GM23338 (cell line): ENCODE results near the gene PHF13. TPM values are rescaled to one million over a fixed set of nuclear protein-coding genes. Genes with fewer than 3 reads are reported as not detected.

Source experiments
- ATAC-seq: fragments of 200-7000 bp; cut with Tn5 transposase; 3 replicates; pipeline ENCODE4 v1.9.1; 2020
- DNase-seq: peaks from one replicate; pipeline ENCODE4 v3.0.0-alpha.2; 2015; ENCODE audit warnings: low spot score
- H2AFZ ChIP-seq: fragments of 200-600 bp; sonication (generic); 2 replicates; pipeline ENCODE4 v1.8.0; 2016; ENCODE audit warnings: antibody characterized with exemption, mild to moderate bottlenecking, moderate library complexity
- H3F3A ChIP-seq: fragments of 200-600 bp; sonication (generic); replicated peaks from 2 replicates; pipeline ENCODE4 v1.8.0; 2017; ENCODE audit warnings: antibody characterized with exemption, mixed run types, low read depth
- H3K27ac ChIP-seq: fragments of 200-600 bp; sonication (generic); 2 replicates; pipeline ENCODE4 v1.6.1; 2016; ENCODE audit warnings: low read depth
- H3K27me3 ChIP-seq: fragments of 200-600 bp; sonication (generic); 2 replicates; pipeline ENCODE4 v1.8.0; 2016; ENCODE audit warnings: mild to moderate bottlenecking, mixed run types, moderate library complexity; ENCODE audit not compliant: insufficient read depth
- H3K36me3 ChIP-seq: fragments of 200-600 bp; sonication (generic); 2 replicates; pipeline ENCODE4 v1.8.0; 2016; ENCODE audit warnings: mild to moderate bottlenecking; ENCODE audit not compliant: insufficient read depth
- H3K4me1 ChIP-seq: fragments of 200-600 bp; sonication (generic); 2 replicates; pipeline ENCODE4 v1.8.0; 2016; ENCODE audit warnings: mild to moderate bottlenecking, moderate library complexity; ENCODE audit not compliant: insufficient read depth
- H3K4me2 ChIP-seq: fragments of 200-600 bp; sonication (generic); 2 replicates; pipeline ENCODE4 v1.7.1; 2017; ENCODE audit warnings: mixed run types
- H3K4me3 ChIP-seq: fragments of 200-600 bp; sonication (generic); 2 replicates; pipeline ENCODE4 v1.6.1; 2016; ENCODE audit warnings: mixed run types
- H3K79me2 ChIP-seq: fragments of 200-600 bp; sonication (generic); replicated peaks from 2 replicates; pipeline ENCODE4 v1.8.0; 2017; ENCODE audit warnings: mild to moderate bottlenecking; ENCODE audit not compliant: insufficient read depth
- H3K9me2 ChIP-seq: fragments of 200-600 bp; sonication (generic); 2 replicates; pipeline ENCODE4 v1.8.0; 2017; ENCODE audit not compliant: insufficient read depth
- H4K20me1 ChIP-seq: fragments of 200-600 bp; sonication (generic); replicated peaks from 2 replicates; pipeline ENCODE4 v1.8.0; 2017; ENCODE audit warnings: mild to moderate bottlenecking; ENCODE audit not compliant: insufficient read depth
- H3K27ac Mint-ChIP-seq: 2 replicates; pipeline ENCODE4 v1.8.0; 2020; ENCODE audit warnings: inconsistent platforms, mild to moderate bottlenecking, moderate library complexity, mixed read lengths
- H3K27me3 Mint-ChIP-seq: 3 replicates; pipeline ENCODE4 v1.8.0; 2022; ENCODE audit warnings: low read depth, mild to moderate bottlenecking, moderate library complexity, mixed read lengths, inconsistent platforms; ENCODE audit not compliant: insufficient read depth, poor library complexity
- H3K36me3 Mint-ChIP-seq: 3 replicates; pipeline ENCODE4 v1.8.0; 2021; ENCODE audit warnings: low read depth, mild to moderate bottlenecking, inconsistent platforms, moderate library complexity, mixed read lengths
- H3K4me1 Mint-ChIP-seq: 3 replicates; pipeline ENCODE4 v1.8.0; 2020; ENCODE audit warnings: mild to moderate bottlenecking, inconsistent platforms, mixed read lengths
- H3K4me3 Mint-ChIP-seq: 3 replicates; pipeline ENCODE4 v1.8.0; 2021; ENCODE audit warnings: moderate library complexity, mild to moderate bottlenecking, inconsistent platforms, mixed read lengths
- H3K9me3 Mint-ChIP-seq: 3 replicates; pipeline ENCODE4 v1.8.0; 2020; ENCODE audit warnings: moderate library complexity, mild to moderate bottlenecking, inconsistent platforms, mixed read lengths
- CREB1 ChIP-seq: fragments of 250-450 bp; sonication (Bioruptor Pico); IDR thresholded peaks from 2 replicates; pipeline ENCODE4 v1.5.0; 2020; ENCODE audit warnings: low read depth, mild to moderate bottlenecking, moderate library complexity
- CTCF ChIP-seq, 2 experiments: fragments of 200-600 bp in 1 of 2; sonication (generic) in 1 of 2; conservative IDR thresholded peaks; 2 replicates each; pipeline versions ENCODE4 v1.5.1 to v1.6.1; 2016 to 2017; ENCODE audit warnings: antibody characterized with exemption in 2 of 2, low read depth in 2 of 2, mild to moderate bottlenecking in 2 of 2, moderate library complexity in 1 of 2
- EZH2 ChIP-seq: fragments of 200-600 bp; sonication (generic); IDR thresholded peaks from one replicate; pipeline ENCODE4 v1.8.0; 2017; ENCODE audit warnings: antibody characterized with exemption, mild to moderate bottlenecking, low read depth; ENCODE audit not compliant: unreplicated experiment
- EZH2phosphoT487 ChIP-seq: fragments of 200-600 bp; sonication (generic); IDR thresholded peaks from one replicate; pipeline ENCODE4 v1.8.1; 2018; ENCODE audit warnings: antibody characterized with exemption; ENCODE audit not compliant: unreplicated experiment
- JUNB ChIP-seq: IDR thresholded peaks from one replicate; pipeline ENCODE4 v1.6.1; 2016; ENCODE audit warnings: antibody characterized with exemption; ENCODE audit not compliant: unreplicated experiment
- NANOG ChIP-seq: IDR thresholded peaks from 2 replicates; pipeline ENCODE4 v1.6.1; 2016; ENCODE audit warnings: antibody characterized with exemption, borderline replicate concordance
- POLR2AphosphoS5 ChIP-seq: IDR thresholded peaks from 2 replicates; pipeline ENCODE4 v1.6.1; 2016; ENCODE audit warnings: antibody characterized with exemption, low read depth
- REST ChIP-seq: IDR thresholded peaks from one replicate; pipeline ENCODE4 v1.6.1; 2018; ENCODE audit warnings: antibody characterized with exemption; ENCODE audit not compliant: unreplicated experiment
- STAT1 ChIP-seq: IDR thresholded peaks from one replicate; pipeline ENCODE4 v1.6.1; 2016; ENCODE audit warnings: antibody characterized with exemption; ENCODE audit not compliant: unreplicated experiment
- ZNF114 ChIP-seq: fragments of 250-450 bp; sonication (Bioruptor Pico); IDR thresholded peaks from 2 replicates; pipeline ENCODE4 v1.5.0; 2020; ENCODE audit warnings: mild to moderate bottlenecking, moderate library complexity
- ZNF331 ChIP-seq: fragments of 250-450 bp; sonication (Bioruptor Pico); IDR thresholded peaks from 2 replicates; pipeline ENCODE4 v1.5.0; 2020; ENCODE audit warnings: low read depth, mild to moderate bottlenecking, moderate library complexity
- polyA plus RNA-seq: library from polyadenylated mRNA; unstranded; fragments of >200 nt; fragmentation: Nextera tagmentation; extraction: Ambion mirVana; gene quantifications from 2 replicates; pipeline ENCODE4 v1.2.1, GENCODE V29; 2016
- total RNA-seq: library from RNA; depleted of rRNA; stranded (reverse); fragments of >200 nt; shearing (Covaris generic); gene quantifications from 2 replicates; pipeline ENCODE4 v1.2.3, GENCODE V29; 2014
- TF ChIP-seq, protein P1 (sequence below): IDR thresholded peaks from 2 replicates; pipeline ENCODE4 v1.6.1; 2016; ENCODE audit warnings: antibody characterized with exemption
- TF ChIP-seq, protein P2 (sequence below): fragments of 250-450 bp; sonication (Bioruptor Pico); IDR thresholded peaks from 2 replicates; pipeline ENCODE4 v1.5.0; 2020; ENCODE audit warnings: mild to moderate bottlenecking, moderate library complexity

Gene PHF13
- total and polyA plus RNA-seq, 2 experiments from 2014 or later = 12.1 to 33.2 TPM

- Histone ChIP-seq H3K79me2 (peaks cover 19% of the 10 kb centered on the region), H3K9me2 (no peaks in the 10 kb centered on the region), H4K20me1 (peaks cover 13% of the 10 kb centered on the region), H3K27ac (no peak overlapping the region), H3K4me1 (peaks cover 5% of the 10 kb centered on the region; the same call in 1 of the 2 replicates), H3K4me3 (no peak overlapping the region), H3K36me3 (peaks cover 6% of the 10 kb centered on the region; the same call in 1 of the 2 replicates), H2AFZ (no peak overlapping the region), H3F3A (peaks cover 13% of the 10 kb centered on the region; the same call in 1 of the 2 replicates), H3K27me3 (no peaks in the 10 kb centered on the region), H3K4me2 (no peak overlapping the region)
- ATAC-seq (no peak), DNase-seq (no peak)
- no peak for TF ChIP-seq JUNB
- no peak for TF ChIP-seq CREB1
- TF ChIP-seq EZH2 = no peak
- TF ChIP-seq, protein P1, sequence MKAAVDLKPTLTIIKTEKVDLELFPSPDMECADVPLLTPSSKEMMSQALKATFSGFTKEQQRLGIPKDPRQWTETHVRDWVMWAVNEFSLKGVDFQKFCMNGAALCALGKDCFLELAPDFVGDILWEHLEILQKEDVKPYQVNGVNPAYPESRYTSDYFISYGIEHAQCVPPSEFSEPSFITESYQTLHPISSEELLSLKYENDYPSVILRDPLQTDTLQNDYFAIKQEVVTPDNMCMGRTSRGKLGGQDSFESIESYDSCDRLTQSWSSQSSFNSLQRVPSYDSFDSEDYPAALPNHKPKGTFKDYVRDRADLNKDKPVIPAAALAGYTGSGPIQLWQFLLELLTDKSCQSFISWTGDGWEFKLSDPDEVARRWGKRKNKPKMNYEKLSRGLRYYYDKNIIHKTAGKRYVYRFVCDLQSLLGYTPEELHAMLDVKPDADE = no peak
- TF ChIP-seq ZNF331 (CRISPR knock-in tag) = no peak
- TF ChIP-seq CTCF (conservative IDR thresholded peaks at IDR 0.05; ENCODE audit: low read depth in 2 of 2) = no peak
- TF ChIP-seq REST = no peak
- no peak for TF ChIP-seq ZNF114 (CRISPR knock-in tag)
- TF ChIP-seq NANOG = no peak
- TF ChIP-seq STAT1 = no peak
- no peak for TF ChIP-seq EZH2phosphoT487
- TF ChIP-seq, protein P2, sequence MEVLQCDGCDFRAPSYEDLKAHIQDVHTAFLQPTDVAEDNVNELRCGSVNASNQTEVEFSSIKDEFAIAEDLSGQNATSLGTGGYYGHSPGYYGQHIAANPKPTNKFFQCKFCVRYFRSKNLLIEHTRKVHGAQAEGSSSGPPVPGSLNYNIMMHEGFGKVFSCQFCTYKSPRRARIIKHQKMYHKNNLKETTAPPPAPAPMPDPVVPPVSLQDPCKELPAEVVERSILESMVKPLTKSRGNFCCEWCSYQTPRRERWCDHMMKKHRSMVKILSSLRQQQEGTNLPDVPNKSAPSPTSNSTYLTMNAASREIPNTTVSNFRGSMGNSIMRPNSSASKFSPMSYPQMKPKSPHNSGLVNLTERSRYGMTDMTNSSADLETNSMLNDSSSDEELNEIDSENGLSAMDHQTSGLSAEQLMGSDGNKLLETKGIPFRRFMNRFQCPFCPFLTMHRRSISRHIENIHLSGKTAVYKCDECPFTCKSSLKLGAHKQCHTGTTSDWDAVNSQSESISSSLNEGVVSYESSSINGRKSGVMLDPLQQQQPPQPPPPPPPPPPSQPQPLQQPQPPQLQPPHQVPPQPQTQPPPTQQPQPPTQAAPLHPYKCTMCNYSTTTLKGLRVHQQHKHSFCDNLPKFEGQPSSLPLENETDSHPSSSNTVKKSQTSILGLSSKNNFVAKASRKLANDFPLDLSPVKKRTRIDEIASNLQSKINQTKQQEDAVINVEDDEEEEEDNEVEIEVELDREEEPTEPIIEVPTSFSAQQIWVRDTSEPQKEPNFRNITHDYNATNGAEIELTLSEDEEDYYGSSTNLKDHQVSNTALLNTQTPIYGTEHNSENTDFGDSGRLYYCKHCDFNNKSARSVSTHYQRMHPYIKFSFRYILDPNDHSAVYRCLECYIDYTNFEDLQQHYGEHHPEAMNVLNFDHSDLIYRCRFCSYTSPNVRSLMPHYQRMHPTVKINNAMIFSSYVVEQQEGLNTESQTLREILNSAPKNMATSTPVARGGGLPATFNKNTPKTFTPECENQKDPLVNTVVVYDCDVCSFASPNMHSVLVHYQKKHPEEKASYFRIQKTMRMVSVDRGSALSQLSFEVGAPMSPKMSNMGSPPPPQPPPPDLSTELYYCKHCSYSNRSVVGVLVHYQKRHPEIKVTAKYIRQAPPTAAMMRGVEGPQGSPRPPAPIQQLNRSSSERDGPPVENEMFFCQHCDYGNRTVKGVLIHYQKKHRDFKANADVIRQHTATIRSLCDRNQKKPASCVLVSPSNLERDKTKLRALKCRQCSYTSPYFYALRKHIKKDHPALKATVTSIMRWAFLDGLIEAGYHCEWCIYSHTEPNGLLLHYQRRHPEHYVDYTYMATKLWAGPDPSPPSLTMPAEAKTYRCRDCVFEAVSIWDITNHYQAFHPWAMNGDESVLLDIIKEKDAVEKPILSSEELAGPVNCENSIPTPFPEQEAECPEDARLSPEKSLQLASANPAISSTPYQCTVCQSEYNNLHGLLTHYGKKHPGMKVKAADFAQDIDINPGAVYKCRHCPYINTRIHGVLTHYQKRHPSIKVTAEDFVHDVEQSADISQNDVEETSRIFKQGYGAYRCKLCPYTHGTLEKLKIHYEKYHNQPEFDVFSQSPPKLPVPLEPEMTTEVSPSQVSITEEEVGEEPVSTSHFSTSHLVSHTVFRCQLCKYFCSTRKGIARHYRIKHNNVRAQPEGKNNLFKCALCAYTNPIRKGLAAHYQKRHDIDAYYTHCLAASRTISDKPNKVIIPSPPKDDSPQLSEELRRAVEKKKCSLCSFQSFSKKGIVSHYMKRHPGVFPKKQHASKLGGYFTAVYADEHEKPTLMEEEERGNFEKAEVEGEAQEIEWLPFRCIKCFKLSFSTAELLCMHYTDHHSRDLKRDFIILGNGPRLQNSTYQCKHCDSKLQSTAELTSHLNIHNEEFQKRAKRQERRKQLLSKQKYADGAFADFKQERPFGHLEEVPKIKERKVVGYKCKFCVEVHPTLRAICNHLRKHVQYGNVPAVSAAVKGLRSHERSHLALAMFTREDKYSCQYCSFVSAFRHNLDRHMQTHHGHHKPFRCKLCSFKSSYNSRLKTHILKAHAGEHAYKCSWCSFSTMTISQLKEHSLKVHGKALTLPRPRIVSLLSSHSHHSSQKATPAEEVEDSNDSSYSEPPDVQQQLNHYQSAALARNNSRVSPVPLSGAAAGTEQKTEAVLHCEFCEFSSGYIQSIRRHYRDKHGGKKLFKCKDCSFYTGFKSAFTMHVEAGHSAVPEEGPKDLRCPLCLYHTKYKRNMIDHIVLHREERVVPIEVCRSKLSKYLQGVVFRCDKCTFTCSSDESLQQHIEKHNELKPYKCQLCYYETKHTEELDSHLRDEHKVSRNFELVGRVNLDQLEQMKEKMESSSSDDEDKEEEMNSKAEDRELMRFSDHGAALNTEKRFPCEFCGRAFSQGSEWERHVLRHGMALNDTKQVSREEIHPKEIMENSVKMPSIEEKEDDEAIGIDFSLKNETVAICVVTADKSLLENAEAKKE (CRISPR knock-in tag) = no peak
- no peak for TF ChIP-seq POLR2AphosphoS5
- Mint-ChIP-seq H3K4me3 (no peak overlapping the region), H3K9me3 (no peaks in the 10 kb centered on the region), H3K27me3 (peaks cover 10% of the 10 kb centered on the region), H3K36me3 (peaks cover 31% of the 10 kb centered on the region), H3K4me1 (peaks cover 7% of the 10 kb centered on the region), H3K27ac (no peak overlapping the region)
Measured at GRCh38 chr1:6628971-6629479, 15.5 kb downstream of the PHF13 start.
